Mesenchymal stem cell (in vitro differentiated cells and primary cell): ENCODE data around the gene CROCC2.

Experiments used
- DNase-seq: peaks from one replicate; pipeline ENCODE4 v3.0.0-alpha.2; 2013
- H2AFZ ChIP-seq: one replicate; pipeline ENCODE4 v1.6.1; 2013; ENCODE audit warnings: low read depth, mild to moderate bottlenecking, control low read depth, inconsistent platforms, low read length, moderate library complexity
- H2AK5ac ChIP-seq: 2 replicates; pipeline ENCODE4 v1.6.1; 2013; ENCODE audit warnings: low read length, moderate library complexity, mild to moderate bottlenecking, inconsistent platforms; ENCODE audit not compliant: severe bottlenecking
- H2BK120ac ChIP-seq: one replicate; pipeline ENCODE4 v1.6.1; 2013; ENCODE audit warnings: low read depth, mild to moderate bottlenecking, inconsistent platforms, low read length, moderate library complexity
- H2BK12ac ChIP-seq, 2 experiments: one replicate each; pipeline ENCODE4 v1.6.1; 2013; ENCODE audit warnings: inconsistent platforms in 2 of 2, low read length in 2 of 2, mild to moderate bottlenecking in 2 of 2, moderate library complexity in 2 of 2, control low read depth in 1 of 2
- H2BK15ac ChIP-seq: one replicate; pipeline ENCODE4 v1.6.1; 2013; ENCODE audit warnings: mild to moderate bottlenecking, low read depth, inconsistent platforms; ENCODE audit not compliant: poor library complexity, severe bottlenecking
- H2BK5ac ChIP-seq: 2 replicates; pipeline ENCODE4 v1.6.1; 2013; ENCODE audit warnings: low read depth, mild to moderate bottlenecking, low read length, control low read depth, inconsistent platforms; ENCODE audit not compliant: poor library complexity, severe bottlenecking
- H3K14ac ChIP-seq, 2 experiments: one replicate each; pipeline ENCODE4 v1.6.1; 2013; ENCODE audit warnings: inconsistent platforms in 2 of 2, low read length in 2 of 2, control low read depth in 1 of 2, mild to moderate bottlenecking in 1 of 2, moderate library complexity in 1 of 2
- H3K18ac ChIP-seq, 2 experiments: one replicate each; pipeline ENCODE4 v1.6.1; 2013; ENCODE audit warnings: inconsistent platforms in 2 of 2, low read length in 2 of 2, control low read depth in 1 of 2, low read depth in 1 of 2, mild to moderate bottlenecking in 1 of 2
- H3K23ac ChIP-seq, 2 experiments: one replicate each; pipeline ENCODE4 v1.6.1; 2013; ENCODE audit warnings: inconsistent platforms in 2 of 2, low read length in 2 of 2, mild to moderate bottlenecking in 2 of 2, moderate library complexity in 2 of 2, control low read depth in 1 of 2
- H3K27ac ChIP-seq: 2 replicates; pipeline ENCODE4 v1.5.1; 2013; ENCODE audit warnings: mild to moderate bottlenecking, moderate library complexity, low read length, control low read depth, inconsistent platforms; ENCODE audit not compliant: poor library complexity, severe bottlenecking
- H3K27me3 ChIP-seq, 2 experiments: 2 replicates each; pipeline versions ENCODE4 v1.6.1 to v1.7.0; 2013; ENCODE audit warnings: low read length in 2 of 2, mild to moderate bottlenecking in 2 of 2, moderate library complexity in 2 of 2, control low read depth in 1 of 2, inconsistent platforms in 1 of 2; ENCODE audit not compliant: control insufficient read depth in 1 of 2, insufficient read depth in 1 of 2
- H3K36me3 ChIP-seq, 2 experiments: 2 replicates each; pipeline versions ENCODE4 v1.6.1 to v1.7.0; 2013; ENCODE audit warnings: low read length in 2 of 2, control low read depth in 1 of 2, inconsistent platforms in 1 of 2, low read depth in 1 of 2, mild to moderate bottlenecking in 1 of 2; ENCODE audit not compliant: insufficient read depth in 2 of 2, control insufficient read depth in 1 of 2
- H3K4ac ChIP-seq, 2 experiments: one replicate each; pipeline ENCODE4 v1.6.1; 2013; ENCODE audit warnings: inconsistent platforms in 2 of 2, low read length in 2 of 2, mild to moderate bottlenecking in 2 of 2, moderate library complexity in 2 of 2, control low read depth in 1 of 2, low read depth in 1 of 2
- H3K4me1 ChIP-seq: 2 replicates; pipeline ENCODE4 v1.6.1; 2013; ENCODE audit warnings: low read depth, low read length, control low read depth; ENCODE audit not compliant: control insufficient read depth, insufficient read depth
- H3K4me2 ChIP-seq: 2 replicates; pipeline ENCODE4 v1.6.1; 2013; ENCODE audit warnings: low read length, mild to moderate bottlenecking, inconsistent platforms; ENCODE audit not compliant: poor library complexity, severe bottlenecking
- H3K4me3 ChIP-seq, 2 experiments: 2 replicates each; pipeline versions ENCODE4 v1.5.1 to v1.7.0; 2013; ENCODE audit warnings: low read length in 2 of 2, mild to moderate bottlenecking in 2 of 2, control low read depth in 1 of 2, low read depth in 1 of 2; ENCODE audit not compliant: insufficient read depth in 1 of 2
- H3K79me1 ChIP-seq: replicated peaks from 2 replicates; pipeline ENCODE4 v1.6.1; 2013; ENCODE audit warnings: mild to moderate bottlenecking, control low read depth, low read length, inconsistent platforms; ENCODE audit not compliant: poor library complexity, severe bottlenecking
- H3K9ac ChIP-seq: 2 replicates; pipeline ENCODE4 v1.7.0; 2013; ENCODE audit warnings: mild to moderate bottlenecking, low read length, moderate library complexity
- H3K9me3 ChIP-seq: 2 replicates; pipeline ENCODE4 v1.7.0; 2013; ENCODE audit warnings: mild to moderate bottlenecking, low read length; ENCODE audit not compliant: control insufficient read depth
- H4K8ac ChIP-seq: one replicate; pipeline ENCODE4 v1.6.1; 2013; ENCODE audit warnings: inconsistent platforms, mild to moderate bottlenecking, low read length, moderate library complexity
- H4K91ac ChIP-seq: one replicate; pipeline ENCODE4 v1.6.1; 2013; ENCODE audit warnings: mild to moderate bottlenecking, low read length, inconsistent platforms
- WGBS: methylation state at CpG from one replicate; pipeline ENCODE4 v1.1.7; 2013; ENCODE audit warnings: mixed read lengths; 5-methylcytosine and 5-hydroxymethylcytosine counted together

CROCC2 gene

DNA sequence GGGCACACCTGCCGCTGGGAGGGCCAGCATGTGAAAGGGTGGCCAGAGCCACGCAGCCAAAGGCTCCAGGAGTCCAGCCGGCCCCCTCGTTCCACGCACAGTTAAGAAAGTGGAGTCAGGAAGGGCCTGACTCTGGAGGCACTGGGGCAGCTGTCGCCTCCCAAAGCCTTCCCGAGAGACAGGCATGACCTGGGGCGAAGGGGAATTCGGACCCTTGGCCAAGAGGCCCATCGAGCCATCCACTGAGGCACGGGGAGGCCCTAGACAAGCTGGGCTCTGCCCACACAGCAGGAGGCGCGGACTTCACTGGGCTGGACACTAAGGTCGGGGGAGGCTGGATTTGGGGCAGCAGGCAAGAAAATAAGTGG is 53.8 kb downstream of the CROCC2 start:
- peak overlapping the region; percentile 27 for H2BK120ac ChIP-seq
- H3K36me3 ChIP-seq: no peaks in the 10 kb centered on the region
- H3K27ac ChIP-seq: no peak overlapping the region
- H3K14ac ChIP-seq: peak overlapping the region in 1 of 2 experiments; percentile 80
- peak overlapping the region; percentile 51 for H3K9ac ChIP-seq
- H3K23ac ChIP-seq: no peak overlapping the region
- DNase-seq: no peak
- H3K4me2 ChIP-seq: no peak overlapping the region
- H2BK5ac ChIP-seq: no peak overlapping the region
- peak overlapping the region; percentile 65 to 82 for H2BK12ac ChIP-seq
- H4K91ac ChIP-seq: peak overlapping the region; percentile 92
- peak overlapping the region; percentile 45 to 90 for H3K18ac ChIP-seq
- no peaks in the 10 kb centered on the region for H3K9me3 ChIP-seq
- H2BK15ac ChIP-seq: no peak overlapping the region
- H2AK5ac ChIP-seq: no peak overlapping the region
- H3K4me1 ChIP-seq: peaks cover 6% of the 10 kb centered on the region
- no peaks in the 10 kb centered on the region for H3K79me1 ChIP-seq
- H3K4ac ChIP-seq: peak overlapping the region; percentile 74 to 75
- no peak overlapping the region for H2AFZ ChIP-seq
- WGBS: 79% methylated on average over 14 of the region's 14 CpGs
- H3K27me3 ChIP-seq: peaks cover 0 to 17% of the 10 kb centered on the region in 2 experiments
- no peak overlapping the region for H3K4me3 ChIP-seq
- peak overlapping the region; percentile 84 for H4K8ac ChIP-seq

GRCh38 chr2:240960309-240960970 is 54.3 kb downstream of the CROCC2 start:
- H3K36me3 ChIP-seq: no peaks in the 10 kb centered on the region
- H3K4me2 ChIP-seq: no peak overlapping the region
- no peaks in the 10 kb centered on the region for H3K79me1 ChIP-seq
- 46% methylated on average over 28 of the region's 28 CpGs for WGBS
- H3K14ac ChIP-seq: peak overlapping the region in 1 of 2 experiments; percentile 74
- H3K4me3 ChIP-seq: peak overlapping the region in 1 of 2 experiments; percentile 9
- H3K23ac ChIP-seq: no peak overlapping the region
- no peak overlapping the region for H3K27ac ChIP-seq
- DNase-seq: peak; percentile 69
- H4K91ac ChIP-seq: peak overlapping the region; percentile 92
- peak overlapping the region; percentile 88 to 90 for H3K18ac ChIP-seq
- peak overlapping the region; percentile 51 for H3K9ac ChIP-seq
- H3K27me3 ChIP-seq: peaks cover 0 to 12% of the 10 kb centered on the region in 2 experiments
- H2BK15ac ChIP-seq: no peak overlapping the region
- peak overlapping the region; percentile 74 to 75 for H3K4ac ChIP-seq
- H3K9me3 ChIP-seq: no peaks in the 10 kb centered on the region
- peak overlapping the region; percentile 84 for H4K8ac ChIP-seq
- peak overlapping the region; percentile 65 to 80 for H2BK12ac ChIP-seq
- no peak overlapping the region for H2AK5ac ChIP-seq
- no peak overlapping the region for H2BK5ac ChIP-seq
- no peak overlapping the region for H2AFZ ChIP-seq
- peak overlapping the region; percentile 56 for H2BK120ac ChIP-seq
- peaks cover 6% of the 10 kb centered on the region for H3K4me1 ChIP-seq

DNA sequence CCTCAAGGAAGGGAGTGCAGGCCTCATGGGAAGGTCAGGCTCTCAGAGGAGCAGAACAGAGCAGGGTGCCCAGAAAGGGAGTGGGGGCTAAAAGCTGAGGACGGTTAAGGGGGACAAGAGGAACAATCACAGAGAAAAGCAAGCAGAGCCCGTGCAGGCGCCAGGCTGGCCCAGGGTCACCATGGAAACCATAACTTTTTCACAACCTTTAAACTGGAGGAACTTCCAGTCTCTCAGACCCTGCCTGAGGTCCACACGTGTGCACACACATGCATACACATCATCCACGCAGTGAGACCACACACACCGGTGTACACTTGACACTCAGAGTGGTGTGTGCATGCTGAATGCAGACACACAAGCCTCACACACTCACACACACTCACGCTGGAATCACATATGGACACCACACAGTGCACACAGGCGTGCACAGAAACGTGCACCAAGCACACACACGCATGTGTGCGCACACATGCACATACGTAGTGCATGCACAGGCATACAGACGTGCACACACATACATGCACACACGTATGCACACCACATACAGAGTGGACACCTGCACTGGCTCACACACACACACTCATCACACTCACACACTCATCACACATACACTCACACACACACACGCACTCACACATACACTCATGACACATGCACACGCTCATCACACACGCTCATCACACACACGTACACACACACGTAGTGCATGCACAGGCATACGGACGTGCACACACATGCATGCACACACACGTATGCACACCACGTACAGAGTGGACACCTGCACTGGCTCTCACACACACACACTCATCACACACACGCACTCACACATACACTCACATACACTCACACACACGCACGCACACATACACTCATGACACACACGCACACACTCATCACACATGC is 55.1 kb downstream of the CROCC2 start:
- peaks cover 0 to 7% of the 10 kb centered on the region in 2 experiments for H3K27me3 ChIP-seq
- no peak overlapping the region for H3K23ac ChIP-seq
- WGBS: 77% methylated on average over 27 of the region's 27 CpGs
- no peak overlapping the region for H3K4me2 ChIP-seq
- peak; percentile 70 for DNase-seq
- peak overlapping the region in 1 of 2 experiments; percentile 56 for H3K14ac ChIP-seq
- no peaks in the 10 kb centered on the region for H3K79me1 ChIP-seq
- peak overlapping the region; percentile 21 to 22 for H3K4ac ChIP-seq
- H2AFZ ChIP-seq: no peak overlapping the region
- H3K9me3 ChIP-seq: no peaks in the 10 kb centered on the region
- no peak overlapping the region for H2BK5ac ChIP-seq
- peak overlapping the region in 1 of 2 experiments; percentile 57 for H2BK12ac ChIP-seq
- peak overlapping the region in 1 of 2 experiments; percentile 69 for H3K18ac ChIP-seq
- no peak overlapping the region for H2AK5ac ChIP-seq
- H3K4me1 ChIP-seq: peaks cover 6% of the 10 kb centered on the region
- H3K36me3 ChIP-seq: no peaks in the 10 kb centered on the region
- peak overlapping the region; percentile 56 for H2BK120ac ChIP-seq
- H3K27ac ChIP-seq: no peak overlapping the region
- H3K4me3 ChIP-seq: no peak overlapping the region
- H2BK15ac ChIP-seq: no peak overlapping the region
- peak overlapping the region; percentile 0 for H4K8ac ChIP-seq
- peak overlapping the region; percentile 77 for H4K91ac ChIP-seq
- H3K9ac ChIP-seq: peak overlapping the region; percentile 59

GRCh38 chr2:240961910-240962299 is 55.8 kb downstream of the CROCC2 start:
- no peak overlapping the region for H3K4me2 ChIP-seq

More at GRCh38 chr2:240961910-240962299, 55.8 kb downstream of the CROCC2 start:
- DNase-seq: peak; percentile 36
- H3K27me3 ChIP-seq: peaks cover 0 to 7% of the 10 kb centered on the region in 2 experiments
- no peak overlapping the region for H3K23ac ChIP-seq
- H4K8ac ChIP-seq: no peak overlapping the region
- H2BK12ac ChIP-seq: no peak overlapping the region
- H3K36me3 ChIP-seq: no peaks in the 10 kb centered on the region
- no peak overlapping the region for H3K27ac ChIP-seq
- no peak overlapping the region for H2BK15ac ChIP-seq
- H2AK5ac ChIP-seq: no peak overlapping the region
- peak overlapping the region; percentile 59 for H3K9ac ChIP-seq
- no peak overlapping the region for H4K91ac ChIP-seq
- H2AFZ ChIP-seq: no peak overlapping the region
- no peaks in the 10 kb centered on the region for H3K9me3 ChIP-seq
- H3K4me1 ChIP-seq: peaks cover 6% of the 10 kb centered on the region
- WGBS: 43% methylated on average over 11 of the region's 12 CpGs
- no peak overlapping the region for H3K4me3 ChIP-seq
- no peaks in the 10 kb centered on the region for H3K79me1 ChIP-seq
- no peak overlapping the region for H2BK5ac ChIP-seq
- H3K4ac ChIP-seq: no peak overlapping the region
- H3K14ac ChIP-seq: peak overlapping the region in 1 of 2 experiments; percentile 56
- H2BK120ac ChIP-seq: no peak overlapping the region
- H3K18ac ChIP-seq: peak overlapping the region in 1 of 2 experiments; percentile 69
